ENCODE results near the gene ST7.

The ST7 gene

GRCh38 chr7:116984917-116985316 lies 31.6 kb downstream of the ST7 start:
- TF ChIP-seq GATA2 (IDR thresholded peaks at IDR 0.05; ENCODE audit: low read depth, low read length) (no peak), GATA3 (IDR thresholded peaks at IDR 0.05; ENCODE audit: low read depth, low read length) (no peak)

GRCh38 chr7:116985575-116985974 lies 32.3 kb downstream of the ST7 start:
- TF ChIP-seq GATA2 (IDR thresholded peaks at IDR 0.05; ENCODE audit: low read depth, low read length), result no peak
- no peak for TF ChIP-seq GATA3 (IDR thresholded peaks at IDR 0.05; ENCODE audit: low read depth, low read length)

GRCh38 chr7:116986611-116987565 lies 33.6 kb downstream of the ST7 start:
- TF ChIP-seq GATA3 (IDR thresholded peaks at IDR 0.05; ENCODE audit: low read depth, low read length) (no peak), GATA2 (IDR thresholded peaks at IDR 0.05; ENCODE audit: low read depth, low read length) (no peak)

- TF ChIP-seq GATA3 (IDR thresholded peaks at IDR 0.05; ENCODE audit: low read depth, low read length) (no peak), GATA2 (IDR thresholded peaks at IDR 0.05; ENCODE audit: low read depth, low read length) (no peak)
Measured at GRCh38 chr7:116988363-116988989, 35.2 kb downstream of the ST7 start.

GRCh38 chr7:116990056-116990455 lies 36.8 kb downstream of the ST7 start:
- TF ChIP-seq GATA2 (IDR thresholded peaks at IDR 0.05; ENCODE audit: low read depth, low read length) (no peak), GATA3 (IDR thresholded peaks at IDR 0.05; ENCODE audit: low read depth, low read length) (no peak)

- TF ChIP-seq GATA3 (IDR thresholded peaks at IDR 0.05; ENCODE audit: low read depth, low read length), result no peak
- TF ChIP-seq GATA2 (IDR thresholded peaks at IDR 0.05; ENCODE audit: low read depth, low read length), result no peak
Measured at GRCh38 chr7:116991233-116991632, 37.9 kb downstream of the ST7 start.

- no peak for TF ChIP-seq GATA2 (IDR thresholded peaks at IDR 0.05; ENCODE audit: low read depth, low read length)
- TF ChIP-seq GATA3 (IDR thresholded peaks at IDR 0.05; ENCODE audit: low read depth, low read length), result no peak
Measured at GRCh38 chr7:116994611-116995010, 41.3 kb downstream of the ST7 start.

- TF ChIP-seq GATA3 (IDR thresholded peaks at IDR 0.05; ENCODE audit: low read depth, low read length), result no peak
- no peak for TF ChIP-seq GATA2 (IDR thresholded peaks at IDR 0.05; ENCODE audit: low read depth, low read length)
Measured at GRCh38 chr7:116997972-116998371, 44.7 kb downstream of the ST7 start.

- TF ChIP-seq GATA3 (IDR thresholded peaks at IDR 0.05; ENCODE audit: low read depth, low read length) (no peak), GATA2 (IDR thresholded peaks at IDR 0.05; ENCODE audit: low read depth, low read length) (no peak)
Measured at GRCh38 chr7:116998567-116999175, 45.4 kb downstream of the ST7 start.

- TF ChIP-seq GATA2 (IDR thresholded peaks at IDR 0.05; ENCODE audit: low read depth, low read length), result no peak
- TF ChIP-seq GATA3 (IDR thresholded peaks at IDR 0.05; ENCODE audit: low read depth, low read length), result no peak
Measured at GRCh38 chr7:116999311-116999710, 46.0 kb downstream of the ST7 start.

- TF ChIP-seq GATA2 (IDR thresholded peaks at IDR 0.05; ENCODE audit: low read depth, low read length), result no peak
- TF ChIP-seq GATA3 (IDR thresholded peaks at IDR 0.05; ENCODE audit: low read depth, low read length), result no peak
Measured at GRCh38 chr7:117001283-117001682, 48.0 kb downstream of the ST7 start.

GRCh38 chr7:117004899-117005298 lies 51.6 kb downstream of the ST7 start:
- TF ChIP-seq GATA2 (IDR thresholded peaks at IDR 0.05; ENCODE audit: low read depth, low read length), result no peak
- TF ChIP-seq GATA3 (IDR thresholded peaks at IDR 0.05; ENCODE audit: low read depth, low read length), result no peak

- TF ChIP-seq GATA2 (IDR thresholded peaks at IDR 0.05; ENCODE audit: low read depth, low read length), result no peak
- no peak for TF ChIP-seq GATA3 (IDR thresholded peaks at IDR 0.05; ENCODE audit: low read depth, low read length)
Measured at GRCh38 chr7:117005449-117005848, 52.1 kb downstream of the ST7 start.

GRCh38 chr7:117006907-117007684 lies 53.8 kb downstream of the ST7 start:
- TF ChIP-seq GATA2 (IDR thresholded peaks at IDR 0.05; ENCODE audit: low read depth, low read length) (no peak), GATA3 (IDR thresholded peaks at IDR 0.05; ENCODE audit: low read depth, low read length) (no peak)

Measured in SH-SY5Y (cell line).